Ishikawa (cell line): ENCODE data around the gene CHI3L2.

ENCODE experiments used
- CEBPB ChIP-seq: IDR thresholded peaks from 2 replicates; pipeline ENCODE4 v1.6.1; 2012
- CREB1 ChIP-seq: IDR thresholded peaks from 2 replicates; pipeline ENCODE4 v1.6.1; 2012; ENCODE audit warnings: low read depth
- EGR1 ChIP-seq: IDR thresholded peaks from 2 replicates; pipeline ENCODE4 v1.6.1; 2012
- EP300 ChIP-seq: IDR thresholded peaks from 2 replicates; pipeline ENCODE4 v1.6.1; 2012; ENCODE audit warnings: borderline replicate concordance
- FOXM1 ChIP-seq: IDR thresholded peaks from 2 replicates; pipeline ENCODE4 v1.6.1; 2012; ENCODE audit warnings: low read depth, borderline replicate concordance
- NFIC ChIP-seq: IDR thresholded peaks from 2 replicates; pipeline ENCODE4 v1.6.1; 2012
- RAD21 ChIP-seq: IDR thresholded peaks from 2 replicates; pipeline ENCODE4 v1.6.1; 2012; ENCODE audit warnings: low read depth
- TAF1 ChIP-seq: IDR thresholded peaks from 2 replicates; pipeline ENCODE4 v1.6.1; 2012; ENCODE audit warnings: low read depth, mild to moderate bottlenecking
- TCF12 ChIP-seq: IDR thresholded peaks from 2 replicates; pipeline ENCODE4 v1.6.1; 2012; ENCODE audit warnings: low read depth
- TEAD4 ChIP-seq: IDR thresholded peaks from 2 replicates; pipeline ENCODE4 v1.6.1; 2012
- YY1 ChIP-seq: IDR thresholded peaks from 2 replicates; pipeline ENCODE4 v1.6.1; 2012; ENCODE audit warnings: low read depth
- ZBTB7A ChIP-seq: IDR thresholded peaks from 2 replicates; pipeline ENCODE4 v1.6.1; 2012; ENCODE audit warnings: low read depth
- TF ChIP-seq, protein P1 (sequence below): IDR thresholded peaks from 2 replicates; pipeline ENCODE4 v1.6.1; 2012
- TF ChIP-seq, protein P2 (sequence below): IDR thresholded peaks from 2 replicates; pipeline ENCODE4 v1.6.1; 2012; ENCODE audit warnings: low read depth, mild to moderate bottlenecking
- TF ChIP-seq, protein P3 (sequence below): IDR thresholded peaks from 2 replicates; pipeline ENCODE4 v1.6.1; 2012

The CHI3L2 gene

DNA sequence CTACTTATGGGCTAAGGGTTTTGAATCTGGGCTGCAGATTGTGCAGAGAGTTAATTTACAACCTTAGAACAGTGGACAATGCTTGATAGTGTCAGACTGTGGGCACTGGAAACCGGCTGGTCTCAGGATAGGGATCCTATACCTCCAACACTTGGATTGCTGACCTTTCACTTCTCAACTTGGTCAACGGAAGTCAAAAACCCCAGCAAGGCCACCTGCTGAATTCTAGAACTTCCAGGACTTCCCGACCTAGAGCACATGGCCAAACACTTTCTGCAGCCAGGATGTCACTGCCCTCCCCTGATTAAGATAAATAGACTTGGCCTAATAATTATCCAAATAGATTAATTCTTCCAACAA is 26.7 kb upstream of the CHI3L2 start:
- no peak for TF ChIP-seq FOXM1
- no peak for TF ChIP-seq TAF1
- TF ChIP-seq NFIC: no peak
- TF ChIP-seq RAD21: no peak
- no peak for TF ChIP-seq TCF12
- TF ChIP-seq, protein P1, sequence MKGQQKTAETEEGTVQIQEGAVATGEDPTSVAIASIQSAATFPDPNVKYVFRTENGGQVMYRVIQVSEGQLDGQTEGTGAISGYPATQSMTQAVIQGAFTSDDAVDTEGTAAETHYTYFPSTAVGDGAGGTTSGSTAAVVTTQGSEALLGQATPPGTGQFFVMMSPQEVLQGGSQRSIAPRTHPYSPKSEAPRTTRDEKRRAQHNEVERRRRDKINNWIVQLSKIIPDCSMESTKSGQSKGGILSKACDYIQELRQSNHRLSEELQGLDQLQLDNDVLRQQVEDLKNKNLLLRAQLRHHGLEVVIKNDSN: no peak
- TF ChIP-seq, protein P2, sequence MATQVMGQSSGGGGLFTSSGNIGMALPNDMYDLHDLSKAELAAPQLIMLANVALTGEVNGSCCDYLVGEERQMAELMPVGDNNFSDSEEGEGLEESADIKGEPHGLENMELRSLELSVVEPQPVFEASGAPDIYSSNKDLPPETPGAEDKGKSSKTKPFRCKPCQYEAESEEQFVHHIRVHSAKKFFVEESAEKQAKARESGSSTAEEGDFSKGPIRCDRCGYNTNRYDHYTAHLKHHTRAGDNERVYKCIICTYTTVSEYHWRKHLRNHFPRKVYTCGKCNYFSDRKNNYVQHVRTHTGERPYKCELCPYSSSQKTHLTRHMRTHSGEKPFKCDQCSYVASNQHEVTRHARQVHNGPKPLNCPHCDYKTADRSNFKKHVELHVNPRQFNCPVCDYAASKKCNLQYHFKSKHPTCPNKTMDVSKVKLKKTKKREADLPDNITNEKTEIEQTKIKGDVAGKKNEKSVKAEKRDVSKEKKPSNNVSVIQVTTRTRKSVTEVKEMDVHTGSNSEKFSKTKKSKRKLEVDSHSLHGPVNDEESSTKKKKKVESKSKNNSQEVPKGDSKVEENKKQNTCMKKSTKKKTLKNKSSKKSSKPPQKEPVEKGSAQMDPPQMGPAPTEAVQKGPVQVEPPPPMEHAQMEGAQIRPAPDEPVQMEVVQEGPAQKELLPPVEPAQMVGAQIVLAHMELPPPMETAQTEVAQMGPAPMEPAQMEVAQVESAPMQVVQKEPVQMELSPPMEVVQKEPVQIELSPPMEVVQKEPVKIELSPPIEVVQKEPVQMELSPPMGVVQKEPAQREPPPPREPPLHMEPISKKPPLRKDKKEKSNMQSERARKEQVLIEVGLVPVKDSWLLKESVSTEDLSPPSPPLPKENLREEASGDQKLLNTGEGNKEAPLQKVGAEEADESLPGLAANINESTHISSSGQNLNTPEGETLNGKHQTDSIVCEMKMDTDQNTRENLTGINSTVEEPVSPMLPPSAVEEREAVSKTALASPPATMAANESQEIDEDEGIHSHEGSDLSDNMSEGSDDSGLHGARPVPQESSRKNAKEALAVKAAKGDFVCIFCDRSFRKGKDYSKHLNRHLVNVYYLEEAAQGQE: no peak
- no peak for TF ChIP-seq EGR1
- no peak for TF ChIP-seq CREB1

DNA sequence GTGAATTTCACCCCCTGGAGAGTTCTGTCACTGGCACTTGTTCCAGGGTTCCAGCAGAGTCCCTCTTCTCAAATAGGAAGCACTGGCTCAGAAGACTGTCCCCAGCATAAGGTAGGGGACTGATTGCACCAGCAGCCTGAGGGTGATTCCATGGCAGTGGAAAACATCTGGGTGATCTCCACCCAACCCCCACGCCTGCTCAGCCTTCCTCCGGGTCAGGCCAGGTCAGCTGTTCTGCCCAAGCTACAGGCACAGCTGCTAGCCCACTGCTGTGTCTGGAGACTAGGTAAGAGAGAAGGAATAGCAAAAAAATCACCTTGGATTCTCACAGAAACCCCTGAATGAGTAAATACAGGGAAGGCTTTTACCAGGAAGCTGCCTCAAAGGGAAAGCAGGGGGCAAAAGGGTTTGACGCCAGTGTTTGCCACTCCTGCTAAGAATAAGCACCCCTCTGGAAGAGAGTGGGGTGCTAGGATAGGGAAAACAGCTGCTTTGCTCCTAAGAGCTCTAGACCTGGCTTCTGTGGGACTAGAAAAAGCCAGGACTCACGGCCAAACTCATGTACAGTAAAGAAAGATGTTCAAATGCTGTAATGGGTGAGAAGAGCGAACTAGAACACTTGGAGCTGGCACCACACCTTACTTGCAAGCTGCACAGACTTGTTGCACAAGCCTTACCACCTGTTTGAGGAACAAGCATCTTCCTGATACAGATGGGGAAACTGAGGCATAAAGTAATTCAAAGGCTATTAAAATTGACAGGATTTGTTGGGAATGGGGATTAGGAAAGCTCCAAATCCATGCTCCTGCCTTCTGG is 26.0 kb upstream of the CHI3L2 start:
- TF ChIP-seq, protein P2: no peak
- TF ChIP-seq, protein P1: no peak
- TF ChIP-seq CREB1 (no peak), TAF1 (no peak), FOXM1 (no peak), CEBPB (no peak), EGR1 (no peak), EP300 (no peak), RAD21 (no peak), ZBTB7A (no peak), TEAD4 (no peak), NFIC (no peak)
- TF ChIP-seq, protein P3, sequence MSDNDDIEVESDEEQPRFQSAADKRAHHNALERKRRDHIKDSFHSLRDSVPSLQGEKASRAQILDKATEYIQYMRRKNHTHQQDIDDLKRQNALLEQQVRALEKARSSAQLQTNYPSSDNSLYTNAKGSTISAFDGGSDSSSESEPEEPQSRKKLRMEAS: no peak

- peak; percentile 34; the same call in 1 of the 2 replicates for TF ChIP-seq TEAD4
- TF ChIP-seq TAF1: no peak
- TF ChIP-seq, protein P1: no peak
- no peak for TF ChIP-seq CEBPB
These were observed 25.2 kb upstream of the CHI3L2 start for GRCh38 chr1:111202366-111202706.

DNA sequence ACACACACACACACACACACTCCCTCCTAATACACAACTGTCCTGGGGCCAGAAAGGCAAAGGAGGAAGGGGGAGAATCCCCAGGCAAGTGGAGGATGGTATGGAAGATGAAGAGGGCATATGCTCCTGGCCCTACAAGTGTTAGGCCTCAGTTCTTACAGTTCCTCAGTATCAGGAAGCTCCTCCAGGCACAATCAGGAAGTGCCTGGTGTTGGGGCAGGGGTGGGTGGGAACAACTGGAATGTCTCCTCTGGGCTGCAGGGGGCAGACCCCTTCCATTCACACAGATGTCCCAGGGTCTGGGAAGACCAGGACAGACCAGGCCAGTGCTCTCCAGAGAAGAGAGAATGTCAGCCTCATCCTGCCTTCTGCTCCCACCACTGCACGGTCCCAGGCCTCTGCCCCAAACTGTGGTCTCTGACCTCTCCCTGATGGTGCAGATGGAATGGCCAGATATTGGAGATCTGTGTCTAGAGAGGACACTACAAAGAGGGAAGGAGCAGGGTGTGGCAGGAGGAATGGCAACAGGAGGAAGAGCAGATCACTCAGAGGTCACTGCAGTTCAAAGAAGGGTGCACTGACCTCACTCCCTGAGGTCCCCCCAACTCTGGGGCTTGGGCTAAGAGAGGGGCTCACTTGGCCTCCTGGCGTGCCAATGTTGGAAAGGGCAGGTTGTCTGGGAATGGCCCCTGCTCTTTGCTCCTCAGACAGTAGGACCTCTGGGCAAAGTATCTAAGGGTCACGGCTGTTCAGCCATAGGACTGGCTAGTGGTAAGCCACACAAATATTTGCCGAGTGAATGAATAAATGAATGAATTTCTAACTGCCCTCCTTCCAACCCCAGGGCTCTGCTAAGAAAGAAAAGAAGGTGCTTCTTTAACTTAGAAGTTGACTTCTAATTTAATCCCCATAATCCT is 24.5 kb upstream of the CHI3L2 start:
- TF ChIP-seq, protein P3: no peak
- TF ChIP-seq CEBPB (no peak), YY1 (no peak), NFIC (no peak)
- TF ChIP-seq, protein P1: no peak

DNA sequence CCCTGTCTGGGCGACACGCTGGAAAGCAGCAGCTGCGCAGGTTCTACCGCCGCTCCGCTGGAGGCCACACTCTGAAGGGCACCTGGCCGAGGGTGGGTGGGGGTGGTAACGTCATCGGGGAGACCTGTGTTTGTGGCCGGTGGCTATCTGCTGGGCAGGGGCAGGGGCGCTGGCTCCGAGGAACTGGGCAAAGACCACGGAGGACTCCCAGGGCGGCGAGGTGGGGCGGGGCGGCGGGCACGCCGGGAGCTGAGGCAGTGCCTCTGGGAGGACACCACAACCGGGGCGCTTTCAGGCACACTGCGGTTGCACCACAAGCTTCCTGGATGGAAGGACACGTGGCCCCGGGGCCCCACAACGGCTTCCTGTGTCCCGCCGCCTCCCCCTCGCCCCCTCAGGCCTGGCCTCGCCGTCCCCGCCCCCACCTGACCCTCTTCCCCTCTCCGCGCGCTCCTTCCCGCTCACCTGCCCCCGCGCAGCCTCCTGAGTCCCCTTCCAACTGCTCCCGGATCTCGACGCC is 23.8 kb upstream of the CHI3L2 start:
- TF ChIP-seq RAD21: no peak
- no peak for TF ChIP-seq TEAD4
- no peak for TF ChIP-seq FOXM1
- TF ChIP-seq, protein P3: no peak
- no peak for TF ChIP-seq EGR1
- no peak for TF ChIP-seq CEBPB
- no peak for TF ChIP-seq TAF1
- TF ChIP-seq NFIC: no peak
- no peak for TF ChIP-seq ZBTB7A
- no peak for TF ChIP-seq CREB1
- TF ChIP-seq, protein P1: no peak
- no peak for TF ChIP-seq EP300
- TF ChIP-seq, protein P2: no peak
